H1 (cell line): Measurements from ENCODE around the gene FAAP100. TPM values are rescaled to one million over a fixed set of nuclear protein-coding genes. Genes with fewer than 3 reads are reported as not detected.

Experiments used
- CTCF ChIP-seq, 3 experiments: IDR thresholded peaks; 1 replicate in 2 of 3; 2 replicates in 1 of 3; pipeline versions ENCODE4 v1.5.1 to v1.6.1; 2011; ENCODE audit warnings: low read length in 3 of 3, mild to moderate bottlenecking in 3 of 3, inconsistent platforms in 2 of 3, low read depth in 1 of 3, moderate library complexity in 1 of 3; ENCODE audit not compliant: insufficient read depth in 1 of 3; ENCODE audit errors: control extremely low read depth in 1 of 3
- polyA plus RNA-seq, 7 experiments: library from polyadenylated mRNA; depleted of rRNA in 3 of 7; stranded (reverse) in 5 of 7; unstranded in 2 of 7; fragments of >200 nt in 5 of 7; fragments of 200-250 nt in 2 of 7; gene quantifications; 1 replicate in 5 of 7; 2 replicates in 1 of 7; 4 replicates in 1 of 7; pipeline versions ENCODE4 v1.2.1 to v1.2.3, GENCODE V29; 2011 to 2013; ENCODE audit warnings: missing spikeins in 2 of 7, mixed read lengths in 2 of 7
- total RNA-seq: library from RNA; stranded (reverse); fragmentation: NEBNext Ultra II Directional; extraction: Animal tissue kit (Norgen Biotek cat#: 25700); gene quantifications from 2 replicates; pipeline ENCODE4 v1.2.1, GENCODE V29; 2021

FAAP100 gene
- total and polyA plus RNA-seq, 2 of the 8 experiments (the other 6 are each of a cell fraction or from before 2014, with no cell fraction given): 23.2 to 41.8 TPM

GRCh38 chr17:81558115-81558468, 5.9 kb upstream of the FAAP100 start (continued):
- TF ChIP-seq CTCF (IDR thresholded peaks at IDR 0.05; ENCODE audit: control extremely low read depth in 1 of 3, insufficient read depth in 1 of 3, low read depth in 1 of 3, low read length in 3 of 3): no peak
- TF ChIP-seq, all 59 proteins: peak for 0
